Liver (tissue), 9 donors: ENCODE measurements around the gene MAPK6. TPM values are rescaled to one million over a fixed set of nuclear protein-coding genes. Genes with fewer than 3 reads are reported as not detected.

Experiments
- DNase-seq: peaks from one replicate; pipeline ENCODE4 v3.0.0-alpha.2; 2017; ENCODE audit warnings: low spot score
- H3K27ac ChIP-seq, 2 donors: one replicate each; pipeline ENCODE4 v1.7.0; 2013; ENCODE audit warnings: inconsistent platforms in 2 of 2, low read length in 2 of 2, control low read depth in 1 of 2, low read depth in 1 of 2, mild to moderate bottlenecking in 1 of 2
- H3K27me3 ChIP-seq, 4 donors: one replicate each; pipeline versions ENCODE4 v1.6.1 to v1.7.0; 2013; ENCODE audit warnings: low read length in 3 of 4, inconsistent platforms in 1 of 4, mild to moderate bottlenecking in 1 of 4, moderate library complexity in 1 of 4; ENCODE audit not compliant: control insufficient read depth in 4 of 4, insufficient read depth in 4 of 4
- H3K36me3 ChIP-seq, 4 donors: one replicate each; pipeline versions ENCODE4 v1.6.1 to v1.7.0; 2013; ENCODE audit warnings: low read length in 3 of 4, mild to moderate bottlenecking in 3 of 4, low read depth in 1 of 4, moderate library complexity in 1 of 4; ENCODE audit not compliant: control insufficient read depth in 4 of 4, insufficient read depth in 3 of 4
- H3K4me1 ChIP-seq, 4 donors: one replicate each; pipeline versions ENCODE4 v1.6.1 to v1.7.0; 2013; ENCODE audit warnings: low read length in 3 of 4, mild to moderate bottlenecking in 3 of 4, moderate library complexity in 1 of 4; ENCODE audit not compliant: control insufficient read depth in 4 of 4, insufficient read depth in 4 of 4
- H3K4me3 ChIP-seq, 3 donors: one replicate each; pipeline versions ENCODE4 v1.6.1 to v1.7.0; 2013; ENCODE audit warnings: low read length in 3 of 3, control low read depth in 1 of 3, low read depth in 1 of 3, mild to moderate bottlenecking in 1 of 3
- H3K9ac ChIP-seq, 2 donors: one replicate each; pipeline ENCODE4 v1.7.0; 2013; ENCODE audit warnings: low read length in 2 of 2, mild to moderate bottlenecking in 2 of 2, moderate library complexity in 2 of 2, control low read depth in 1 of 2, low read depth in 1 of 2
- H3K9me3 ChIP-seq, 4 donors: one replicate each; pipeline versions ENCODE4 v1.6.1 to v1.7.0; 2013; ENCODE audit warnings: low read length in 3 of 4; ENCODE audit not compliant: control insufficient read depth in 4 of 4
- FOXA1 ChIP-seq: IDR thresholded peaks from 2 replicates; pipeline ENCODE4 v1.6.1; 2016; ENCODE audit warnings: antibody characterized with exemption
- GABPA ChIP-seq, 2 donors: IDR thresholded peaks in 1 of 2; conservative IDR thresholded peaks in 1 of 2; 2 replicates each; pipeline ENCODE4 v1.6.1; 2016; ENCODE audit warnings: antibody characterized with exemption in 2 of 2, mild to moderate bottlenecking in 1 of 2, moderate library complexity in 1 of 2
- HNF4A ChIP-seq, 2 donors: conservative IDR thresholded peaks; 2 replicates each; pipeline ENCODE4 v1.6.1; 2016; ENCODE audit warnings: antibody characterized with exemption in 2 of 2, mild to moderate bottlenecking in 2 of 2
- HNF4G ChIP-seq: IDR thresholded peaks from 2 replicates; pipeline ENCODE4 v1.6.1; 2016; ENCODE audit warnings: antibody characterized with exemption
- JUND ChIP-seq, 2 donors: IDR thresholded peaks; 2 replicates each; pipeline ENCODE4 v1.6.1; 2016; ENCODE audit warnings: antibody characterized with exemption in 2 of 2
- MAX ChIP-seq: IDR thresholded peaks from 2 replicates; pipeline ENCODE4 v1.6.1; 2016; ENCODE audit warnings: antibody characterized with exemption
- NR2F2 ChIP-seq: IDR thresholded peaks from 2 replicates; pipeline ENCODE4 v1.6.1; 2016; ENCODE audit warnings: antibody characterized with exemption
- REST ChIP-seq: IDR thresholded peaks from 2 replicates; pipeline ENCODE4 v1.6.1; 2016; ENCODE audit warnings: antibody characterized with exemption, mild to moderate bottlenecking
- RXRA ChIP-seq, 2 donors: IDR thresholded peaks; 2 replicates each; pipeline ENCODE4 v1.6.1; 2017 to 2018; ENCODE audit warnings: antibody characterized with exemption in 2 of 2, mild to moderate bottlenecking in 1 of 2
- SP1 ChIP-seq: IDR thresholded peaks from 2 replicates; pipeline ENCODE4 v1.6.1; 2018; ENCODE audit warnings: antibody characterized with exemption, mild to moderate bottlenecking
- TAF1 ChIP-seq: conservative IDR thresholded peaks from 2 replicates; pipeline ENCODE4 v1.6.1; 2016; ENCODE audit warnings: antibody characterized with exemption, mild to moderate bottlenecking
- YY1 ChIP-seq: IDR thresholded peaks from 2 replicates; pipeline ENCODE4 v1.6.1; 2016; ENCODE audit warnings: antibody characterized with exemption, mild to moderate bottlenecking
- WGBS: extraction: QIAGEN DNeasy Blood & Tissue Kit; methylation state at CpG from one replicate; pipeline ENCODE4 v1.1.7; 2013; 5-methylcytosine and 5-hydroxymethylcytosine counted together
- polyA plus RNA-seq, 2 donors: library from polyadenylated mRNA; stranded (reverse) in 1 of 2; unstranded in 1 of 2; fragments of 200-250 nt in 1 of 2; fragments of >200 nt in 1 of 2; fragmentation: Nextera tagmentation in 1 of 2; extraction: Ambion mirVana in 1 of 2; gene quantifications; one replicate each; pipeline versions ENCODE4 v1.2.1 to v1.2.3, GENCODE V29; 2013 to 2015
- total RNA-seq, 2 donors: library from RNA; depleted of rRNA; stranded (reverse); fragments of >200 nt; gene quantifications; one replicate each; pipeline ENCODE4 v1.2.3, GENCODE V29; 2014
- TF ChIP-seq, protein P1 (sequence below): IDR thresholded peaks from 2 replicates; pipeline ENCODE4 v1.6.1; 2016; ENCODE audit warnings: antibody characterized with exemption
- TF ChIP-seq, protein P2 (sequence below): IDR thresholded peaks from 2 replicates; pipeline ENCODE4 v1.6.1; 2016; ENCODE audit warnings: antibody characterized with exemption
- donor health status: healthy.
- donor health status: healthy.
- donor health status: healthy.
- donor health status: healthy.
- donor health status: healthy.

The MAPK6 gene
- total and polyA plus RNA-seq, 4 donors: 9.7 to 47.8 (median 32.1) TPM

GRCh38 chr15:52023169-52023922 is 4.3 kb downstream of the MAPK6 start:
- no peak for TF ChIP-seq TAF1
- peak; percentile 38 for TF ChIP-seq YY1
- TF ChIP-seq, protein P1, sequence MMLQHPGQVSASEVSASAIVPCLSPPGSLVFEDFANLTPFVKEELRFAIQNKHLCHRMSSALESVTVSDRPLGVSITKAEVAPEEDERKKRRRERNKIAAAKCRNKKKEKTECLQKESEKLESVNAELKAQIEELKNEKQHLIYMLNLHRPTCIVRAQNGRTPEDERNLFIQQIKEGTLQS: no peak
- no peak for TF ChIP-seq RXRA (IDR thresholded peaks at IDR 0.05)
- TF ChIP-seq SP1: no peak
- no peak for TF ChIP-seq HNF4A (conservative IDR thresholded peaks at IDR 0.05)
- TF ChIP-seq FOXA1: no peak
- no peak for TF ChIP-seq REST
- H3K9me3 ChIP-seq: no peaks in the 10 kb centered on the region
- 69% methylated on average over 13 of the region's 13 CpGs for WGBS
- H3K9ac ChIP-seq: peak overlapping the region in 1 of 2 donors; percentile 66
- H3K27me3 ChIP-seq: no peaks in the 10 kb centered on the region
- no peaks in the 10 kb centered on the region for H3K36me3 ChIP-seq
- peak overlapping the region; percentile 77 to 82 for H3K27ac ChIP-seq
- no peak for DNase-seq
- H3K4me1 ChIP-seq: peaks cover 0 to 31% (median 23%) of the 10 kb centered on the region in 4 donors
- no peak overlapping the region for H3K4me3 ChIP-seq

- no peak overlapping the region for H3K9ac ChIP-seq
- TF ChIP-seq SP1: no peak
- TF ChIP-seq GABPA (IDR thresholded peaks at IDR 0.05 in 1 of 2, conservative IDR thresholded peaks at IDR 0.05 in 1 of 2): no peak
- TF ChIP-seq TAF1: no peak
- TF ChIP-seq RXRA (IDR thresholded peaks at IDR 0.05): no peak
- TF ChIP-seq YY1: no peak
- TF ChIP-seq, protein P2, sequence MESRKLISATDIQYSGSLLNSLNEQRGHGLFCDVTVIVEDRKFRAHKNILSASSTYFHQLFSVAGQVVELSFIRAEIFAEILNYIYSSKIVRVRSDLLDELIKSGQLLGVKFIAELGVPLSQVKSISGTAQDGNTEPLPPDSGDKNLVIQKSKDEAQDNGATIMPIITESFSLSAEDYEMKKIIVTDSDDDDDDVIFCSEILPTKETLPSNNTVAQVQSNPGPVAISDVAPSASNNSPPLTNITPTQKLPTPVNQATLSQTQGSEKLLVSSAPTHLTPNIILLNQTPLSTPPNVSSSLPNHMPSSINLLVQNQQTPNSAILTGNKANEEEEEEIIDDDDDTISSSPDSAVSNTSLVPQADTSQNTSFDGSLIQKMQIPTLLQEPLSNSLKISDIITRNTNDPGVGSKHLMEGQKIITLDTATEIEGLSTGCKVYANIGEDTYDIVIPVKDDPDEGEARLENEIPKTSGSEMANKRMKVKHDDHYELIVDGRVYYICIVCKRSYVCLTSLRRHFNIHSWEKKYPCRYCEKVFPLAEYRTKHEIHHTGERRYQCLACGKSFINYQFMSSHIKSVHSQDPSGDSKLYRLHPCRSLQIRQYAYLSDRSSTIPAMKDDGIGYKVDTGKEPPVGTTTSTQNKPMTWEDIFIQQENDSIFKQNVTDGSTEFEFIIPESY: no peak
- TF ChIP-seq FOXA1: no peak
- no peak for TF ChIP-seq JUND (IDR thresholded peaks at IDR 0.05)
- TF ChIP-seq NR2F2: no peak
- no peak for TF ChIP-seq MAX
- TF ChIP-seq, protein P1: no peak
- TF ChIP-seq HNF4A (conservative IDR thresholded peaks at IDR 0.05): no peak
- no peak for TF ChIP-seq HNF4G
- 91% methylated on average over 5 of the region's 5 CpGs for WGBS
- peaks cover 0 to 2% (median 0%) of the 10 kb centered on the region in 4 donors for H3K36me3 ChIP-seq
- DNase-seq: no peak
- no peaks in the 10 kb centered on the region for H3K27me3 ChIP-seq
- no peaks in the 10 kb centered on the region for H3K9me3 ChIP-seq
- H3K27ac ChIP-seq: no peak overlapping the region
- peaks cover 0 to 24% (median 16%) of the 10 kb centered on the region in 4 donors for H3K4me1 ChIP-seq
- H3K4me3 ChIP-seq: no peak overlapping the region
These were observed 9.5 kb downstream of the MAPK6 start for GRCh38 chr15:52028431-52029093.
